Spinal cord (tissue), 10 donors: ENCODE data around the gene DKC1. TPM values are rescaled to one million over a fixed set of nuclear protein-coding genes. Genes with fewer than 3 reads are reported as not detected.

ENCODE experiments used
- DNase-seq, 6 donors: peaks; one replicate each; pipeline versions ENCODE4 v3.0.0 to v3.0.0-alpha.2; 2013 to 2015; ENCODE audit warnings: low spot score in 6 of 6, low read depth in 4 of 6
- H3K27ac ChIP-seq: one replicate; pipeline ENCODE4 v1.5.1; 2013; ENCODE audit warnings: low read depth, low read length, control low read depth
- H3K27me3 ChIP-seq: one replicate; pipeline ENCODE4 v1.6.1; 2013; ENCODE audit warnings: low read length; ENCODE audit not compliant: control insufficient read depth, insufficient read depth
- H3K36me3 ChIP-seq: one replicate; pipeline ENCODE4 v1.6.1; 2013; ENCODE audit warnings: low read length; ENCODE audit not compliant: control insufficient read depth, insufficient read depth
- H3K4me1 ChIP-seq: one replicate; pipeline ENCODE4 v1.6.1; 2013; ENCODE audit warnings: low read length; ENCODE audit not compliant: control insufficient read depth, insufficient read depth
- H3K4me3 ChIP-seq: one replicate; pipeline ENCODE4 v1.5.1; 2013; ENCODE audit warnings: low read depth, low read length, control low read depth
- H3K9me3 ChIP-seq: one replicate; pipeline ENCODE4 v1.6.1; 2013; ENCODE audit warnings: low read length; ENCODE audit not compliant: control insufficient read depth, insufficient read depth
- WGBS: methylation state at CpG from one replicate; pipeline ENCODE4 v1.1.5; 2013; ENCODE audit warnings: missing lambda C conversion rate; ENCODE audit not compliant: insufficient coverage; 5-methylcytosine and 5-hydroxymethylcytosine counted together
- long read RNA-seq, 4 donors: transcript quantifications; one replicate each; lab custom pipeline, GENCODE V29; 2026
- polyA plus RNA-seq, 2 donors: library from polyadenylated mRNA; unstranded; fragments of 120-200 nt; gene quantifications; one replicate each; pipeline ENCODE4 v1.2.1, GENCODE V29; 2013; ENCODE audit not compliant: insufficient read length in 2 of 2
- total RNA-seq, 2 donors: library from RNA; depleted of rRNA in 1 of 2; stranded (reverse); fragments of 120-200 nt in 1 of 2; fragments of >200 nt in 1 of 2; gene quantifications; one replicate each; pipeline versions ENCODE4 v1.2.3 to v1.2.4, GENCODE V29; 2013 to 2014
- donor health status: healthy.

Gene DKC1
- 10 to 100 TPM; 20.1 to 29.4 TPM for total RNA-seq
- 10 to 100 TPM; 38.6 to 42.4 TPM for polyA plus RNA-seq
- long read RNA-seq, donor 1, transcript DKC1-201 (15 exons, 2,577 nt), result major isoform, 6 of 6 reads
- long read RNA-seq, donor 1, partial matches to known transcripts, result 0 of 6 reads
- long read RNA-seq, donor 1, other reads (novel, unspliced or antisense), result 0 of 6 reads
- long read RNA-seq, donor 2, partial matches to known transcripts, result 0 of 1 reads
- long read RNA-seq, donor 2, other reads (novel, unspliced or antisense), result 0 of 1 reads
- long read RNA-seq, donor 3, partial matches to known transcripts, result 6 of 7 reads
- long read RNA-seq, donor 3, other reads (novel, unspliced or antisense), result 0 of 7 reads
- long read RNA-seq, donor 4, transcript DKC1-201 (15 exons, 2,577 nt), result major isoform, 8 of 20 reads
- long read RNA-seq, donor 4, partial matches to known transcripts, result 11 of 20 reads
- long read RNA-seq, donor 4, other reads (novel, unspliced or antisense), result 0 of 20 reads

GRCh38 chrX:154762537-154763296, at the start of gene DKC1:
TSS of gene DKC1 (plus strand) at chrX:154762864. CDS start at chrX:154762966, 102 bp downstream.
- 24% methylated on average over 73 of the region's 84 CpGs for WGBS
- H3K36me3 ChIP-seq, result peaks cover 2% of the 10 kb centered on the region
- H3K4me3 ChIP-seq, result peak within 1 kb of the TSS; percentile 47
- peak within 1 kb of the TSS; percentile 69 for H3K27ac ChIP-seq
- H3K27me3 ChIP-seq, result no peaks in the 10 kb centered on the region
- H3K4me1 ChIP-seq, result peaks cover 4% of the 10 kb centered on the region
- H3K9me3 ChIP-seq, result no peaks in the 10 kb centered on the region
- DNase-seq, result peak; percentile 64 to 98 (median 86)

- no CpG with 5 or more reads among the region's 2 CpGs for WGBS
Measured at GRCh38 chrX:154714925-154715324, 47.7 kb upstream of the DKC1 start.

GRCh38 chrX:154715825-154716224, 46.8 kb upstream of the DKC1 start:
- 71% methylated on average over 5 of the region's 5 CpGs for WGBS
- no peaks in the 10 kb centered on the region for H3K4me1 ChIP-seq

More at GRCh38 chrX:154714925-154715324, 47.7 kb upstream of the DKC1 start:
- Histone ChIP-seq H3K4me1 (no peaks in the 10 kb centered on the region), H3K27me3 (no peaks in the 10 kb centered on the region), H3K4me3 (no peak overlapping the region), H3K9me3 (no peaks in the 10 kb centered on the region), H3K27ac (no peak overlapping the region), H3K36me3 (no peaks in the 10 kb centered on the region)
- peak in 5 of 6 donors; percentile 27 to 82 (median 45) for DNase-seq

DNA sequence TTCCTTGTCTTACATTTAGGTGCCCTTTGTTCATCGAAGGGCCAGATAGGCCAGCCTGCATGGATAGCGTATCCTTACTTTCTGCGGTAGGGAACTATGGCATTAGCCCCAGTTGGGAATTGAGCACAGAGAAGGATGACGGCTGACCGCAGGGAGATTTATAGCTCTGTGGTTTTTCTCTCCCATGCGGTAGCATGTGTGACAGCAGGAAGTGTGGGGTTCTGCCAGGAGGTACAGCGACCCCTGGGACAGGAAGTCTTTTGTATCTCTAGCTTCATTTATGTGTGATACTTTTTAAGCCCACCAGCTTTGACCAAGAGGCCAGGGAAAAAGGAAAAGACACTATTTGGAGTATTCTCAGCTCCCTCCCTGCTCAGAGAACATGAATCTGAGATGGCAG, 44.8 kb upstream of the DKC1 start:
- 45% methylated on average over 5 of the region's 7 CpGs for WGBS

More at GRCh38 chrX:154715825-154716224, 46.8 kb upstream of the DKC1 start:
- Histone ChIP-seq H3K9me3 (no peaks in the 10 kb centered on the region), H3K27me3 (no peaks in the 10 kb centered on the region), H3K4me3 (no peak overlapping the region), H3K36me3 (no peaks in the 10 kb centered on the region), H3K27ac (no peak overlapping the region)
- DNase-seq, result no peak

GRCh38 chrX:154718616-154719015, 44.0 kb upstream of the DKC1 start:
- no peaks in the 10 kb centered on the region for H3K36me3 ChIP-seq
- no peak for DNase-seq
- H3K27me3 ChIP-seq, result no peaks in the 10 kb centered on the region
- no CpG with 5 or more reads among the region's 1 CpG for WGBS
- no peak overlapping the region for H3K27ac ChIP-seq
- no peak overlapping the region for H3K4me3 ChIP-seq
- H3K4me1 ChIP-seq, result no peaks in the 10 kb centered on the region
- H3K9me3 ChIP-seq, result no peaks in the 10 kb centered on the region

More for the DNA sequence above, 44.8 kb upstream of the DKC1 start:
- no peaks in the 10 kb centered on the region for H3K9me3 ChIP-seq
- H3K4me3 ChIP-seq, result no peak overlapping the region
- H3K27me3 ChIP-seq, result no peaks in the 10 kb centered on the region
- DNase-seq, result no peak
- H3K27ac ChIP-seq, result no peak overlapping the region
- no peaks in the 10 kb centered on the region for H3K4me1 ChIP-seq
- no peaks in the 10 kb centered on the region for H3K36me3 ChIP-seq

- H3K9me3 ChIP-seq, result no peaks in the 10 kb centered on the region
- no peak overlapping the region for H3K27ac ChIP-seq
- no peak overlapping the region for H3K4me3 ChIP-seq
- no peak for DNase-seq
- H3K4me1 ChIP-seq, result no peaks in the 10 kb centered on the region
- H3K36me3 ChIP-seq, result no peaks in the 10 kb centered on the region
- H3K27me3 ChIP-seq, result no peaks in the 10 kb centered on the region
- WGBS, result 78% methylated on average over 4 of the region's 6 CpGs
Measured at GRCh38 chrX:154719132-154719675, 43.5 kb upstream of the DKC1 start.

GRCh38 chrX:154720067-154720466, 42.6 kb upstream of the DKC1 start:
- no peak for DNase-seq
- Histone ChIP-seq H3K9me3 (no peaks in the 10 kb centered on the region), H3K4me1 (no peaks in the 10 kb centered on the region), H3K27me3 (no peaks in the 10 kb centered on the region), H3K36me3 (no peaks in the 10 kb centered on the region), H3K27ac (no peak overlapping the region), H3K4me3 (no peak overlapping the region)
- WGBS, result no CpG with 5 or more reads among the region's 4 CpGs

DNA sequence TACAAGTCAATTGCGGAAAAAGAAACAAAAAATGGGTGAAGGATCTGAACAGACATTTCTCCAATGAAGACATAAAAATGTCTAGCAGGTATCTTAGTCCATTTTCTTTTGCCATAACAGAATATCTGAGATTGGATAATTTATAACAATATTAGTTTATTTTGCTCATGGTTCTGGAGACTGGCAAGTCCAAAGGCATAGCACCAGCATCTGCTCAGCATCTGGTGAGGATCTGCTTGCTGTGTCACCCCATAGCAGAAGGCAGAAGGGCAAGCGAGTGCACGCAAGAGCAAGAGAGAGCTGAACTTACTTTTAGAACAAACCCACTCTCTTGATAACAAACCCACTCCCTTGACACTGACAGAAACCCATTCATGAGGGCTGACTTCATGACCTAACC, 41.5 kb upstream of the DKC1 start:
- 100% methylated on average over 2 of the region's 3 CpGs for WGBS
- Histone ChIP-seq H3K27ac (no peak overlapping the region), H3K4me1 (no peaks in the 10 kb centered on the region), H3K4me3 (no peak overlapping the region), H3K9me3 (no peaks in the 10 kb centered on the region), H3K27me3 (no peaks in the 10 kb centered on the region), H3K36me3 (no peaks in the 10 kb centered on the region)
- no peak for DNase-seq

DNA sequence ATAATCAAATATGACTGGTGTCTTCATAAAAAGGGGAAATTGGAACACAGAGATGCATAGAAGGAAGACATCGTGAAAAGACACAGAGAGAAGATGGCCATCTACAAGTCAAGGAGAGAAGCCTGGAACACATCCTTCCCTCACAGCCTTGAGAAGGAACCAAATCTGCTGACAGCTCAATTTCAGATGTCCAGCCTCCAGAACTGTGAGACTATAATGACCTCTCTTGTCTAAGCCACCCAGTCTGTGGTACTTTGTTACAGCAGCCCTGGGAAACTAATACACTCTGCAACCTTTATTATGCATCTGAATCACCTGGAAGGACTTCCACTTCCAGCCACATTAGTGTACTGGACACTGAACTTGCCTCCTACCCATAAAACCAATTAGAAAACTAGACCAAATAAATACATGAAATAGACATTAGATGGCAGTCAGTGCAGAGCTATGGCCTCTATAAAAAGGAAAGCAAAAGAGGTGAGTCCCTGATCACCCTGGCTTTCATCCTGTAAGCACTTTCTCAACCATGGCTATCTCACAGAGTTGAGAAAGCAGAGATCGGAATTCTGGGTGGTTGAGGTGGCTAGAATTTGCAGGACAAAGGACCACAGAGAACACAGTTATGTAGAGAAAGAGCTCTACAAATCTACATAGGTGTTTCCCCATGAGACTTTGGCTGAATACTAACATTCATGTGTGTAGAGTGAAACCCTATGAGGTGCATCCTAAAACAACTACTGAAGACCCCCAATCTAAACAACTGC, 37.5 kb upstream of the DKC1 start:
- no peak for DNase-seq
- H3K4me3 ChIP-seq, result no peak overlapping the region
- WGBS, result 88% methylated on average over 1 of the region's 2 CpGs
- H3K27me3 ChIP-seq, result no peaks in the 10 kb centered on the region
- no peaks in the 10 kb centered on the region for H3K9me3 ChIP-seq
- no peak overlapping the region for H3K27ac ChIP-seq
- no peaks in the 10 kb centered on the region for H3K4me1 ChIP-seq
- no peaks in the 10 kb centered on the region for H3K36me3 ChIP-seq
